Esophagus squamous epithelium (tissue), 5 donors: ENCODE data around the gene SNCAIP. TPM values are rescaled to one million over a fixed set of nuclear protein-coding genes. Genes with fewer than 3 reads are reported as not detected.
A peak's percentile ranks its signal among the peaks of the same experiment; 100 is the strongest.

Experiments
- DNase-seq: peaks from one replicate; lab custom pipeline; 2025; lab: John Stamatoyannopoulos, UW
- H3K27ac ChIP-seq, 4 donors: fragments of 200-600 bp; sonication (generic); one replicate each; pipeline ENCODE4 v1.5.1; 2016 to 2019; ENCODE audit warnings: mild to moderate bottlenecking in 1 of 4
- H3K27me3 ChIP-seq, 4 donors: fragments of 200-600 bp; sonication (generic); 1 replicate in 3 of 4; 2 replicates in 1 of 4; pipeline versions ENCODE4 v1.5.1 to v1.6.0; 2017 to 2021; ENCODE audit warnings: antibody characterized with exemption in 1 of 4
- H3K36me3 ChIP-seq, 3 donors: fragments of 200-600 bp; sonication (generic); one replicate each; pipeline ENCODE4 v1.5.1; 2016 to 2019
- H3K4me1 ChIP-seq, 3 donors: fragments of 200-600 bp; sonication (generic); one replicate each; pipeline ENCODE4 v1.5.1; 2017 to 2019
- H3K4me3 ChIP-seq, 4 donors: fragments of 200-600 bp; sonication (generic); 1 replicate in 3 of 4; 2 replicates in 1 of 4; pipeline ENCODE4 v1.5.1; 2016 to 2019; ENCODE audit warnings: mild to moderate bottlenecking in 2 of 4, moderate library complexity in 1 of 4
- H3K9me3 ChIP-seq, 3 donors: fragments of 200-600 bp; sonication (generic); one replicate each; pipeline ENCODE4 v1.5.1; 2016 to 2019
- CTCF ChIP-seq, 6 experiments: fragments of 450-650 bp in 4 of 6; fragments of 200-600 bp in 2 of 6; sonication (generic) in 2 of 6; IDR thresholded peaks; one replicate each; pipeline ENCODE4 v1.5.1; 2016 to 2019; ENCODE audit warnings: antibody characterized with exemption in 6 of 6, mild to moderate bottlenecking in 4 of 6, moderate library complexity in 4 of 6
- POLR2A ChIP-seq, 4 donors: fragments of 450-650 bp; IDR thresholded peaks; one replicate each; pipeline ENCODE4 v1.6.1; 2017; ENCODE audit warnings: antibody characterized with exemption in 4 of 4, mild to moderate bottlenecking in 4 of 4, moderate library complexity in 3 of 4
- WGBS, 2 donors: methylation state at CpG; one replicate each; pipeline ENCODE4 v1.1.5; 2018; 5-methylcytosine and 5-hydroxymethylcytosine counted together
- intact Hi-C: fragments of 100-400 bp; cut with DNase I; formaldehyde crosslinking; loops from one replicate; pipeline ENCODE4 v1.15.0; 2022
- total RNA-seq, 4 donors: library from RNA; depleted of rRNA; stranded (reverse); fragments of >200 nt; gene quantifications; one replicate each; pipeline ENCODE4 v1.1.0, GENCODE V29; 2016
- donor health status: DM: yes; HTN: yes; CAD: no.

SNCAIP gene
- 1 to 10 TPM in 3 of 4 donors, under 1 TPM in 1; 0.48 to 3.3 (median 2.3) TPM for total RNA-seq

GRCh38 chr5:122311961-122312590, at the start of gene SNCAIP:
TSS of gene SNCAIP (plus strand) at chr5:122312237. CDS start at chr5:122391135, 78,898 bp downstream.
- peaks cover 0 to 29% (median 3%) of the 10 kb centered on the region in 3 donors for H3K4me1 ChIP-seq
- 0% methylated on average over 4 to 8 of the region's 78 CpGs for WGBS, 2 donors
- intact Hi-C loops = no loop called here
- DNase-seq = no peak
- peaks cover 0 to 53% (median 0%) of the 10 kb centered on the region in 4 donors for H3K27me3 ChIP-seq
- H3K9me3 ChIP-seq = no peaks in the 10 kb centered on the region
- H3K4me3 ChIP-seq = peak within 1 kb of the TSS; percentile 42 to 73 (median 57)
- peak within 1 kb of the TSS; percentile 31 to 71 (median 50) for H3K27ac ChIP-seq
- no peak for TF ChIP-seq CTCF (IDR thresholded peaks at IDR 0.05)
- peak in 1 of 4 donors; percentile 23 for TF ChIP-seq POLR2A (IDR thresholded peaks at IDR 0.05)
- no peaks in the 10 kb centered on the region for H3K36me3 ChIP-seq

- H3K27ac ChIP-seq = no peak overlapping the region
- DNase-seq = no peak
- H3K4me3 ChIP-seq = no peak overlapping the region
- peaks cover 0 to 6% (median 0%) of the 10 kb centered on the region in 3 donors for H3K4me1 ChIP-seq
- H3K36me3 ChIP-seq = no peaks in the 10 kb centered on the region
- no peak for TF ChIP-seq CTCF (IDR thresholded peaks at IDR 0.05)
- no peak for TF ChIP-seq POLR2A (IDR thresholded peaks at IDR 0.05)
- H3K9me3 ChIP-seq = peaks cover 0 to under 1% (median 0%) of the 10 kb centered on the region in 3 donors
- intact Hi-C loops = no loop called here
- H3K27me3 ChIP-seq = no peaks in the 10 kb centered on the region
Measured at GRCh38 chr5:122263352-122264030, 48.5 kb upstream of the SNCAIP start.

GRCh38 chr5:122264610-122265009, 47.4 kb upstream of the SNCAIP start:
- Histone ChIP-seq H3K27ac (no peak overlapping the region), H3K27me3 (no peaks in the 10 kb centered on the region), H3K4me3 (no peak overlapping the region), H3K36me3 (no peaks in the 10 kb centered on the region), H3K4me1 (peaks cover 0 to 6% (median 0%) of the 10 kb centered on the region in 3 donors), H3K9me3 (no peaks in the 10 kb centered on the region)
- TF ChIP-seq CTCF (IDR thresholded peaks at IDR 0.05) (no peak), POLR2A (IDR thresholded peaks at IDR 0.05) (no peak)
- no peak for DNase-seq
- intact Hi-C loops = no loop called here

GRCh38 chr5:122267185-122267584, 44.9 kb upstream of the SNCAIP start:
- no peak for DNase-seq
- Histone ChIP-seq H3K27me3 (no peaks in the 10 kb centered on the region), H3K4me3 (no peak overlapping the region), H3K4me1 (peaks cover 0 to 6% (median 0%) of the 10 kb centered on the region in 3 donors), H3K36me3 (no peaks in the 10 kb centered on the region), H3K27ac (no peak overlapping the region), H3K9me3 (no peaks in the 10 kb centered on the region)
- TF ChIP-seq CTCF (IDR thresholded peaks at IDR 0.05) (no peak), POLR2A (IDR thresholded peaks at IDR 0.05) (no peak)
- intact Hi-C loops = no loop called here
- WGBS, 2 donors = 72 to 76% methylated on average over 5 of the region's 6 CpGs

GRCh38 chr5:122273696-122274095, 38.3 kb upstream of the SNCAIP start:
- intact Hi-C loops = no loop called here
- Histone ChIP-seq H3K36me3 (no peaks in the 10 kb centered on the region), H3K27me3 (no peaks in the 10 kb centered on the region), H3K27ac (no peak overlapping the region), H3K4me1 (no peaks in the 10 kb centered on the region), H3K9me3 (no peaks in the 10 kb centered on the region), H3K4me3 (no peak overlapping the region)
- WGBS, 2 donors = 41 to 54% methylated on average over 1 of the region's 1 CpG
- no peak for DNase-seq
- TF ChIP-seq CTCF (IDR thresholded peaks at IDR 0.05) = no peak
- no peak for TF ChIP-seq POLR2A (IDR thresholded peaks at IDR 0.05)
